GM10266 (cell line): Measurements from ENCODE around the gene SIK3.

Source experiments
- DNase-seq: peaks from one replicate; pipeline ENCODE4 v3.0.0; 2012; ENCODE audit errors: extremely low spot score
- CTCF ChIP-seq: IDR thresholded peaks from 2 replicates; pipeline ENCODE4 v1.5.1; 2012; ENCODE audit warnings: mild to moderate bottlenecking, low read depth; ENCODE audit not compliant: control insufficient read depth, insufficient read depth; ENCODE audit errors: missing control alignments

Gene SIK3

GRCh38 chr11:116833491-116833815, 264.8 kb downstream of the SIK3 start:
- DNase-seq = no peak
- no peak for TF ChIP-seq CTCF

GRCh38 chr11:116832350-116833290, 265.6 kb downstream of the SIK3 start:
- TF ChIP-seq CTCF = no peak

GRCh38 chr11:116831790-116832349, 266.4 kb downstream of the SIK3 start:
- TF ChIP-seq CTCF = no peak

More at GRCh38 chr11:116832350-116833290, 265.6 kb downstream of the SIK3 start:
- no peak for DNase-seq

GRCh38 chr11:116830184-116830912, 267.9 kb downstream of the SIK3 start:
- TF ChIP-seq CTCF = no peak
- no peak for DNase-seq

More at GRCh38 chr11:116831790-116832349, 266.4 kb downstream of the SIK3 start:
- no peak for DNase-seq

- no peak for TF ChIP-seq CTCF
- no peak for DNase-seq
Measured at GRCh38 chr11:116829525-116830183, 268.6 kb downstream of the SIK3 start, which contains the start of gene APOC3. TSS of gene APOC3 (plus strand) at chr11:116829907. CDS start at chr11:116830583, 676 bp downstream.

- DNase-seq = no peak
- TF ChIP-seq CTCF = no peak
Measured at GRCh38 chr11:116828632-116829524, 269.4 kb downstream of the SIK3 start.
